ENCODE results near the gene FAM20C.

The FAM20C gene

GRCh38 chr7:266851-267840 is 74.8 kb downstream of the FAM20C start:
- TF ChIP-seq CTCF (IDR thresholded peaks at IDR 0.05) = no peak
- Histone ChIP-seq H3K27ac (no peak overlapping the region), H3K36me3 (no peaks in the 10 kb centered on the region), H3K27me3 (no peaks in the 10 kb centered on the region), H3K9me3 (no peaks in the 10 kb centered on the region), H3K4me1 (ENCODE audit: control insufficient read depth in 1 of 2, insufficient read depth in 1 of 2, low read depth in 1 of 2, low read length in 1 of 2) (no peaks in the 10 kb centered on the region), H3K4me3 (ENCODE audit: low read depth in 1 of 2, low read length in 1 of 2) (no peak overlapping the region)

GRCh38 chr7:268991-269390 is 76.6 kb downstream of the FAM20C start:
- Histone ChIP-seq H3K4me1 (ENCODE audit: control insufficient read depth in 1 of 2, insufficient read depth in 1 of 2, low read depth in 1 of 2, low read length in 1 of 2) (no peaks in the 10 kb centered on the region), H3K27ac (no peak overlapping the region), H3K4me3 (ENCODE audit: low read depth in 1 of 2, low read length in 1 of 2) (no peak overlapping the region), H3K27me3 (no peaks in the 10 kb centered on the region), H3K36me3 (no peaks in the 10 kb centered on the region), H3K9me3 (no peaks in the 10 kb centered on the region)
- TF ChIP-seq CTCF (IDR thresholded peaks at IDR 0.05) = no peak

GRCh38 chr7:269721-270120 is 77.3 kb downstream of the FAM20C start:
- H3K27ac ChIP-seq = no peak overlapping the region
- no peaks in the 10 kb centered on the region for H3K36me3 ChIP-seq
- no peaks in the 10 kb centered on the region for H3K27me3 ChIP-seq
- no peaks in the 10 kb centered on the region for H3K9me3 ChIP-seq
- no peak for TF ChIP-seq CTCF (IDR thresholded peaks at IDR 0.05)
- no peaks in the 10 kb centered on the region for H3K4me1 ChIP-seq (ENCODE audit: control insufficient read depth in 1 of 2, insufficient read depth in 1 of 2, low read depth in 1 of 2, low read length in 1 of 2)
- H3K4me3 ChIP-seq (ENCODE audit: low read depth in 1 of 2, low read length in 1 of 2) = no peak overlapping the region

GRCh38 chr7:270351-270983 is 78.1 kb downstream of the FAM20C start:
- no peak for TF ChIP-seq CTCF (IDR thresholded peaks at IDR 0.05)

GRCh38 chr7:271266-272107 is 79.1 kb downstream of the FAM20C start:
- Histone ChIP-seq H3K4me3 (ENCODE audit: low read depth in 1 of 2, low read length in 1 of 2) (no peak overlapping the region), H3K36me3 (no peaks in the 10 kb centered on the region), H3K9me3 (no peaks in the 10 kb centered on the region), H3K27ac (no peak overlapping the region), H3K4me1 (ENCODE audit: control insufficient read depth in 1 of 2, insufficient read depth in 1 of 2, low read depth in 1 of 2, low read length in 1 of 2) (no peaks in the 10 kb centered on the region), H3K27me3 (no peaks in the 10 kb centered on the region)
- TF ChIP-seq CTCF (IDR thresholded peaks at IDR 0.05) = no peak

More at GRCh38 chr7:270351-270983, 78.1 kb downstream of the FAM20C start:
- Histone ChIP-seq H3K27me3 (no peaks in the 10 kb centered on the region), H3K27ac (no peak overlapping the region), H3K36me3 (no peaks in the 10 kb centered on the region), H3K4me3 (ENCODE audit: low read depth in 1 of 2, low read length in 1 of 2) (no peak overlapping the region), H3K4me1 (ENCODE audit: control insufficient read depth in 1 of 2, insufficient read depth in 1 of 2, low read depth in 1 of 2, low read length in 1 of 2) (no peaks in the 10 kb centered on the region), H3K9me3 (no peaks in the 10 kb centered on the region)
